PC-3 (cell line): ENCODE results near the gene MTNR1A.

Experiments used
- EZH2 ChIP-seq: fragments of 300-600 bp; sonication (generic); IDR thresholded peaks from one replicate; pipeline ENCODE4 v1.6.1; 2017; ENCODE audit warnings: antibody characterized with exemption, mild to moderate bottlenecking, low read length; ENCODE audit not compliant: unreplicated experiment
- EZH2phosphoT487 ChIP-seq: fragments of 300-600 bp; sonication (generic); IDR thresholded peaks from 2 replicates; pipeline ENCODE4 v1.6.1; 2018; ENCODE audit warnings: mild to moderate bottlenecking, antibody characterized with exemption, low read length, borderline replicate concordance
- TF ChIP-seq, protein P1 (sequence below): fragments of 300-600 bp; sonication (generic); conservative IDR thresholded peaks from 2 replicates; pipeline ENCODE4 v1.5.1; 2017; ENCODE audit warnings: antibody characterized with exemption, low read depth, mild to moderate bottlenecking, low read length

DNA sequence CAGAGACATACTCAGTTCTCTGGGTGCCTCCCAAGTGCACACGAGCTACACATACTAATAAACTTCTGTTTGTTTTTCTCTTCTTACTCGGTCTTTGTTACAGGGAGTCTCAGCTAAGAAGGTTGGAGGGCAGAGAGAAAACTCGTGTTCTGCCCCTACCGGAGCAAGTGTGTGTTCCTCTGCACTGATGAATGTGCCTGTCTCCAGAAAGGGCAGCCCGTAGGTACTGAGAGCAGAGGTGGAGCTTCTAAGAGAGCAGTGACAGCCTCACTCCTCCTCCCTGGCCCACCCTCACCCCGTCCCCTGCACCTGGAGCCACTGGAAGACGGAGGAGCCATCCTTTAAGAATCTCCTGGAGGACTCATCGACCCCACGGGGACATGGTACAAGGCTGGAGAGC is 67.6 kb downstream of the MTNR1A start:
- TF ChIP-seq, protein P1, sequence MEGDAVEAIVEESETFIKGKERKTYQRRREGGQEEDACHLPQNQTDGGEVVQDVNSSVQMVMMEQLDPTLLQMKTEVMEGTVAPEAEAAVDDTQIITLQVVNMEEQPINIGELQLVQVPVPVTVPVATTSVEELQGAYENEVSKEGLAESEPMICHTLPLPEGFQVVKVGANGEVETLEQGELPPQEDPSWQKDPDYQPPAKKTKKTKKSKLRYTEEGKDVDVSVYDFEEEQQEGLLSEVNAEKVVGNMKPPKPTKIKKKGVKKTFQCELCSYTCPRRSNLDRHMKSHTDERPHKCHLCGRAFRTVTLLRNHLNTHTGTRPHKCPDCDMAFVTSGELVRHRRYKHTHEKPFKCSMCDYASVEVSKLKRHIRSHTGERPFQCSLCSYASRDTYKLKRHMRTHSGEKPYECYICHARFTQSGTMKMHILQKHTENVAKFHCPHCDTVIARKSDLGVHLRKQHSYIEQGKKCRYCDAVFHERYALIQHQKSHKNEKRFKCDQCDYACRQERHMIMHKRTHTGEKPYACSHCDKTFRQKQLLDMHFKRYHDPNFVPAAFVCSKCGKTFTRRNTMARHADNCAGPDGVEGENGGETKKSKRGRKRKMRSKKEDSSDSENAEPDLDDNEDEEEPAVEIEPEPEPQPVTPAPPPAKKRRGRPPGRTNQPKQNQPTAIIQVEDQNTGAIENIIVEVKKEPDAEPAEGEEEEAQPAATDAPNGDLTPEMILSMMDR, result no peak
- TF ChIP-seq EZH2phosphoT487, result no peak
- no peak for TF ChIP-seq EZH2
